HG02981 (cell line): ENCODE data around the gene GNRHR.
"Not testable (repeated sequence)": the region's sequence is repeated elsewhere in the genome, so short reads cannot be mapped to it uniquely, and the experiment has no call there.

Source experiments
- ATAC-seq: cut with Tn5 transposase; IDR thresholded peaks from one replicate; pipeline ENCODE4 v1.9.1; 2021; ENCODE audit warnings: mild to moderate bottlenecking, moderate library complexity; ENCODE audit not compliant: unreplicated experiment

Gene GNRHR, protein sequence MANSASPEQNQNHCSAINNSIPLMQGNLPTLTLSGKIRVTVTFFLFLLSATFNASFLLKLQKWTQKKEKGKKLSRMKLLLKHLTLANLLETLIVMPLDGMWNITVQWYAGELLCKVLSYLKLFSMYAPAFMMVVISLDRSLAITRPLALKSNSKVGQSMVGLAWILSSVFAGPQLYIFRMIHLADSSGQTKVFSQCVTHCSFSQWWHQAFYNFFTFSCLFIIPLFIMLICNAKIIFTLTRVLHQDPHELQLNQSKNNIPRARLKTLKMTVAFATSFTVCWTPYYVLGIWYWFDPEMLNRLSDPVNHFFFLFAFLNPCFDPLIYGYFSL

DNA sequence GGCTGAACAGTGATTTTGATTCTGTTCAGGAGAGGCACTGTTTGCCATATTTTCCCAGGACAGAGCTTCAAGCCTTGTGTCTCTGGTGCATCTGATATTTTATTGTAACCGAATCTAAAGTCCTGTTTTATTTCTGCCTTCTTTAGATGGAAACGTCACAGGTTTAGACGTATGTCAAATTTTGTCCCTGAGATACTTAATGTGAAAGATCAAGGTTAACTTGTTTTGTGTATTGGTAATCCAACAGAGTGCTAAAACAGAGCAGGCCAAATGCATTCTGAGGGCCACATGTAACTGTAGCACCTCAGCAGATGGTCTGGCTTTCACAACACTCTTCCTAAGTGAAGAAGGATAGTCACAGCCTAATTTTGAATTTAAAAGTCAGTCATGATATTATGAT, at the start of gene GNRHR:
Gene GNRHR, minus strand, starts transcription at position 101 of the 400 bp plus-strand sequence. Its CDS starts 53 bp downstream, at position 48.
- no peak for ATAC-seq

DNA sequence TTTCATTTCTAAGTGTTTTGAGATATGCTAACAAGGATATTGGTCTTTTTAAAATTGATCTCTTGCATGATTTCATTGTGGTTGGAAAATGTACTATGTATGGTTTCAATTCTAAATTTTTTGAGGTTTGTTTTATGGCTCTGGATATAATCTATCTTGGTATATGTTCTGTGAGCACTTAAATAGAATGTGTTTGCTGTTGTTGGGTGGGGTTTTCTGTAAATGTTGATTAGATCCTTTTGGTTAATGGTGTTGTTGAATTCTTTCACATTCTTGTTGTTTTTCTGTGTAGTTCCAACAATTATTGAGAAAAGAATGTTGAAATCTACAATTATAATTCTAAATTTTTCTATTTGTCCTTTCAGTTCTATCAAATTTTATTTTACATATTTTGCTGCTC, 42.6 kb upstream of the GNRHR start:
- no peak for ATAC-seq

- no peak for ATAC-seq
These were observed 36.5 kb upstream of the GNRHR start for GRCh38 chr4:67790721-67791120.

- ATAC-seq: no peak
These were observed 33.1 kb upstream of the GNRHR start for GRCh38 chr4:67787311-67787710.

DNA sequence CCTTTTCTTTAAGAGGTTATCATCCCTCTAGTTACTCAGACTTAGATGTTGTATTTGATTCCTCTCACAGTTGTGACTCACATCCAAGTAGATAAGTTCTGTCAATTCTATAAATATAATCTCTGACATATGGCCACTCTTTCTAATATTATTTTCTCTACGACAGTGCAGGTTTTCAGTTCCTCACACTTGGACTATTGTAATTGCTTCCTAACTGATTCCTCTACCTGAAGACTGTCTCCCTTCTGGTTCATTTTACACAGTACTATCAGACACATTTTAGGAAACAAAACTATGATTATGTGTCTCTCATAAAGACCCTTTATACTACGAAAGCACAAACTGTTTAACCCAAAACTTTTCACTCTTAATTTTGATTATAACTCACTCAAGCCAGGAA, 31.3 kb upstream of the GNRHR start:
- no peak for ATAC-seq

DNA sequence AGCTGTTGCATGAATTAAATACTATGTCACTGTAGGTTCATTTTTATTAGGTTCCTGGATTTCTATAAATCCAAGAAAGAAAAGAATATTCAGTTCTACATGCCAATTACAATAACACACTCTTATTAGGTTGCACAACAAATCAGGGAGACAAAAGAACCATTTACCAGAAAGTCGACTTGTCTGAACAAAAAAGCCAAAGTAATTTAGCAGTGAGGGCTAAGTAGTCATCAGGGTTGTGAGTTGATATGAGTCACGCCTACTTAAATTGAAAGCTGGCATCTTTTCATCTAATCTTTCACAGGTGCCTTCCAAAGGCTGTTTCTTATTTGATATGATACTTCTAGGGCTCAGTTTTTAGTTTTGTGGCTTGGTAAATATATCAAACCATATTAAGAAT, 25.4 kb upstream of the GNRHR start:
- ATAC-seq: no peak

GRCh38 chr4:67776746-67777145, 22.6 kb upstream of the GNRHR start:
- no peak for ATAC-seq

GRCh38 chr4:67770422-67770821, 16.2 kb upstream of the GNRHR start:
- no peak for ATAC-seq

DNA sequence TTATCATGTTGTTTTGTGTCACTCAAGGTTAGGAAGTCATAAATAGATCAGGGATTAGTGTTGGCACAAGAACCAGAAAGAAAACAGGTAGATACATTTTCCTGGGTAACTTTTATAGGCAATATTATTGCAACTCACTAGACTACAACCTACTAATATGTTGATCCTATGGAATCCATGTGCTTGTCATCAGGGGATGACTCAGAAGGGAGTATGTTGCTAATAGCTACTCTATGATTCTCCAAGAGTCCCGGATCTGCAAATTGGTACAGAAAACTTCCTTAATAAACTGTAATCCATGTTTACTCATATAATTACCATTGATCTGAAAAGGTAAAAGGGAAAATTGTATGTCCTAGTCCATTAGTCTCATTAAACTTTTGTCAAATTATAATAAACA, 11.7 kb upstream of the GNRHR start:
- no peak for ATAC-seq

DNA sequence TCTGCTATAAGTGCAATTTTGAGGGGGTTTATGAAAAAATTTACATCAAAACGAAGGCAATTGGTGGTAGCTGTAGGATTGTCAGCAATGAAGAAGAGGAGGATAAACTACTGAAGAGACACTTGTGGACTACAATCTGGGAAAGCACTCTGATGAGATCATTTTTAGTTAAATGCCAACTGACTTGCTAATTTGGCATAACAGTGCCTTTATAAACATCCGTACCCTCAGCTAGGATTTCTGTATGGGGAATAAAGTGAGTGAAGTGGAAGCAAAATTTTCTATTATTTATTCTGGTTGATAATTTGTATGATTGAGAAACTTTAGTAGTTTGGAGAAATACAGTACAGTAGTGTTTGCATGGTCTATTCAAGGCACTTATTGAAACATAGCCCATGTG, 11.2 kb upstream of the GNRHR start:
- no peak for ATAC-seq

- no peak for ATAC-seq
These were observed 10.0 kb upstream of the GNRHR start for GRCh38 chr4:67764183-67764582.

DNA sequence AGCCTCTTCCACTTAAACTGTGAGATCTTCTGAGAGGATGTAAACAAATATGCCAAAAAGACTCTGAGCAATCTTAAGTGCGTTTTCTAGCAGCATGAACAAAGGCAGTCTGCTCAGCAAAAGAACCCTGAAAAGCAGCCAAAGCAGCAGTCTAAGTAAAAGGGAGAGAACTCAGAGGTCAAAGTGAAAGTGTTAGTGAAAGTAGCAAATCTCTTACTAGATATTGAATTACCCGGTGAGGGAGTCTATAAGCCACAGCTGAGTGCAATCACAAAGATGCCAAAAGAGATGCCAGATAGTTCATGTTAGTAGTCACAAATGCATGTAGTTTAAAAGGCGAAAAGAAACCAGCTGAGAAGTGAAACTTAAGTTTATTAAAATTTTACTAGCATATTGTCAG, 7.9 kb upstream of the GNRHR start:
- peak; percentile 99 for ATAC-seq

GRCh38 chr4:67756991-67757390, 2.8 kb upstream of the GNRHR start:
- ATAC-seq: not testable (repeated sequence)

- ATAC-seq: no peak
These were observed 1.8 kb upstream of the GNRHR start for GRCh38 chr4:67755974-67756373.

DNA sequence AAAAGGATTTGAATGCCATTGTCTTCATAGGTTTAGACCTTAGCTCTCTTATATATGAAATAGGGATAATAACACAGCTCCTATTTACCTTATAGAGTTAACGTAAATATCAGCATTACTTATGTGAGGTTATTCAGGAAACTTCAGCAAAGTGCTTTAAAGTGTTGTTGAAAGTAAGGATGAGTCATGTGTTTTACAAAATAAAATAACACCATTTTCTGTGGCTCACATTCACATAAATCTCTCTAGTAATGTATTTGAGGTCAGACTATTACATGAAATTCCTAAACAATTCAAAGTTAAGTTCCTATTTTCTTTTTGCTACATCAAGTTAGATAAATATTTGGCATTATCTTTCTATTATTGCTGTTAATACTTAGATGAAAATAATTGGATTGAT, 2.9 kb downstream of the GNRHR start:
- ATAC-seq: no peak

DNA sequence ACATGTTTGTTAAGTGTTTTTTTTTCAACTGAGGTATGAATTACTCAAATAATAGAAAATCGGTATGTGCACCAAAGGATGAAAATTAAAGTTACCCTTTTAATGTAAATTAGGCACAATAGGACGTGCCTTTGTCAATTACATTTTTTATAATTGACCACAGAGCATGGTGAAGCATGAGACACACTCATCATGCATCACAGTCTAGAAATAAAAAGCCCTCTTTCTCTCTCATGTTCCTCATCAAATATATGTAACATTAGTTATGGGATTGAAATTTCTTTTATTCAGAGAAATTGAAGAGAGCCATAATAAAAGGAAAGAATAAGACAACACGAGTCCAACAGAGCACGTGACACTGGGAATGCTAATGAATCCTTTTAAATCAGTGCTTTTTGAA, 3.5 kb downstream of the GNRHR start:
- ATAC-seq: no peak

DNA sequence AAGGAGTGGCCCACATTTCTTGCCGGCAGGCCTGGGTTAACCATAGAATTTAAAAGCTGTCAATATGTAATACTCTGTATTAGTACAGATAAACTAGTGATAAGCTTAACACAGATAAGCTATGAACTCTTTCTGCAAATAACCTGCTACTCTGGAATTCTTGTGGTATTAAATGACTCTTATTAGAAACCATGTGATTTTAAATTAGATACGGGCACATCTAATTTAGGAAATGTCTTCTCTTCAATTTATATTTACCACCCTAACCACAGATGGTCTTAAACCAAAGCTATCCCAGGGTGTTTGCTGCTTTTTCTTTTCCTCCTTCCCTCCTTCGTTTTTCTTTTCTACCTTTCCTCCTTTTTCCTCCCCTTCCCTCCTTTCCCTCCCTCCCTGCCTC, 4.9 kb downstream of the GNRHR start:
- no peak for ATAC-seq

- ATAC-seq: peak; percentile 43
These were observed 7.2 kb downstream of the GNRHR start for GRCh38 chr4:67746797-67747495.

- no peak for ATAC-seq
These were observed 9.5 kb downstream of the GNRHR start for GRCh38 chr4:67744561-67745283.

GRCh38 chr4:67743194-67743593, 11.0 kb downstream of the GNRHR start:
- no peak for ATAC-seq

DNA sequence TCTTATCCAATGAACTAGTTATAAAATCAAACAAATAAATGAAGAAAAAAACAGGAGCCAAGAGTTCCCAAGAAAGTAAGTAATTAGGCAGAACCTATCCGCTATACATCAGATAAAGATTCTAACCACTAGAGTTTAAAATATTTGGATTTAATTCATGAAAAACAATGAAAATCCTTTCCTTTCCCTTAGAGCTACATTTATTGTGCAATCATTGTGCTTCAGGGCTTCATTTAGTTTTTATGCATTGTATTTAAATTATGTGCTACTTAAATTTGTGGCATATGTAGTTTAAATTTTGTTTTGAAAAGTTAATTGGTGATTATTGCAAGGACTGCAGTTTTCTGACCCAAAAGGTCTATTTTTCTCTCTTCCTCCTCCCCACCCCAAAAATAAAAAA, 17.9 kb downstream of the GNRHR start:
- no peak for ATAC-seq

DNA sequence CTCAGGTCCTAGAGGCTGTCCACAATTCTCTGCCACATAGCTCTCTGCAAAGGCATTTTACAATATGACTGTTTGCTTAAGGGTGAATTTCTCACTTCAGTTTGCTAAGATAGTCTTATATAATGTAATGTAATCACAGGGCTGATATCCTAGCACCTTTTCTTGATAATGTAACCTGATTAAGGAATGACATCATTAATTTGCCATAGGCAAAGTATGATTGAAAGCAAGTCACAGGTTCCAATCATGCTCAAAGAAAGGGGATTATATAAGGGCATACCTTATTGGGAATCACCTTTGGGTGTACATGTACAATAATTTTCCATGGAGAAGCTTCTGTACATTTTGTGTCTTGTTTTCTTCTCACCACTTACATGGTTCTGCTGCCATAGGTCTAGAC, 18.9 kb downstream of the GNRHR start:
- ATAC-seq: no peak
